Prostate gland (tissue), 2 donors: ENCODE results near the gene NECTIN1.

Experiments
- CTCF ChIP-seq, 4 experiments: fragments of 200-600 bp in 2 of 4; fragments of 450-650 bp in 2 of 4; sonication (generic) in 2 of 4; IDR thresholded peaks; 1 replicate in 3 of 4; 2 replicates in 1 of 4; pipeline ENCODE4 v1.5.1; 2016 to 2019; ENCODE audit warnings: antibody characterized with exemption in 4 of 4, mild to moderate bottlenecking in 2 of 4, moderate library complexity in 2 of 4
- POLR2A ChIP-seq: fragments of 450-650 bp; IDR thresholded peaks from one replicate; pipeline ENCODE4 v1.6.1; 2016; ENCODE audit warnings: antibody characterized with exemption, mild to moderate bottlenecking
- POLR2AphosphoS5 ChIP-seq: sonication (generic); formaldehyde crosslinking; IDR thresholded peaks from one replicate; pipeline ENCODE4 v1.6.1; 2017; ENCODE audit warnings: antibody characterized with exemption

GRCh38 chr11:119638851-119639250 lies 90.1 kb downstream of the NECTIN1 start:
- TF ChIP-seq POLR2A (no peak), CTCF (IDR thresholded peaks at IDR 0.05) (no peak), POLR2AphosphoS5 (no peak)
